A549 (cell line): ENCODE results near the gene VAV3. TPM values are rescaled to one million over a fixed set of nuclear protein-coding genes. Genes with fewer than 3 reads are reported as not detected.
"Not testable (repeated sequence)": the region's sequence is repeated elsewhere in the genome, so short reads cannot be mapped to it uniquely, and the experiment has no call there.

Experiments used
- ATAC-seq, 2 experiments: fragments of 200-7000 bp in 1 of 2; fragments of >200 bp in 1 of 2; cut with Nextera tagmentation in 1 of 2; cut with Tn5 transposase in 1 of 2; 3 replicates each; pipeline versions ENCODE4 v1.8.0 to v1.9.1; 2018 to 2020; ENCODE audit warnings: mild to moderate bottlenecking in 1 of 2, moderate library complexity in 1 of 2
- CTCF ChIA-PET: fragments of 300-600 bp; sonication (Branson Sonifier 250); formaldehyde crosslinking; extraction: SDS; loops from one replicate; lab custom pipeline; 2021; ENCODE audit warnings: antibody characterized with exemption, inconsistent platforms; lab: Yijun Ruan, JAX
- POLR2A ChIA-PET: fragments of 350-600 bp; formaldehyde crosslinking; extraction: SDS; loops from one replicate; lab custom pipeline; 2021; ENCODE audit warnings: antibody characterized with exemption, inconsistent platforms; lab: Yijun Ruan, JAX
- DNase-seq, 2 experiments: peaks; one replicate each; pipeline versions ENCODE4 v3.0.0 to v3.0.0-alpha.2; 2011 to 2016; ENCODE audit warnings: low read depth in 1 of 2, low spot score in 1 of 2
- FAIRE-seq: peaks from 2 replicates; lab custom pipeline; 2011; peaks lifted over from hg19 to GRCh38; lab: Jason Lieb, UNC
- H3K27ac ChIP-seq, 2 experiments: fragments of >200 bp; sonication (Bioruptor Twin); formaldehyde crosslinking; 3 replicates each; pipeline ENCODE4 v1.5.1; 2016 to 2017
- H3K4me1 ChIP-seq: fragments of >200 bp; sonication (Bioruptor Twin); formaldehyde crosslinking; 3 replicates; pipeline ENCODE4 v1.6.1; 2016
- H3K4me2 ChIP-seq: fragments of >200 bp; sonication (Bioruptor Twin); formaldehyde crosslinking; 3 replicates; pipeline ENCODE4 v1.6.1; 2016
- H3K4me3 ChIP-seq: fragments of >200 bp; sonication (Bioruptor Twin); formaldehyde crosslinking; 3 replicates; pipeline ENCODE4 v1.5.1; 2016
- H3K9me3 ChIP-seq: fragments of >200 bp; sonication (Bioruptor Twin); formaldehyde crosslinking; 3 replicates; pipeline ENCODE4 v1.6.1; 2016
- BCL3 ChIP-seq: fragments of >200 bp; sonication (Bioruptor Twin); formaldehyde crosslinking; IDR thresholded peaks from 3 replicates; pipeline ENCODE4 v1.6.1; 2016
- E2F6 ChIP-seq: IDR thresholded peaks from 2 replicates; pipeline ENCODE4 v1.6.1; 2012; ENCODE audit warnings: low read depth, borderline replicate concordance
- EP300 ChIP-seq, 2 experiments: fragments of >200 bp; sonication (Bioruptor Twin); formaldehyde crosslinking; IDR thresholded peaks; 2 replicates in 1 of 2; 3 replicates in 1 of 2; pipeline ENCODE4 v1.6.1; 2016 to 2017
- ESRRA ChIP-seq: fragments of 150-350 bp; IDR thresholded peaks from 2 replicates; pipeline ENCODE4 v1.6.1; 2014; ENCODE audit warnings: mild to moderate bottlenecking, low read length, borderline replicate concordance
- FOSB ChIP-seq: fragments of 250-450 bp; sonication (Bioruptor Pico); IDR thresholded peaks from 2 replicates; pipeline ENCODE4 v1.5.0; 2020; ENCODE audit warnings: mild to moderate bottlenecking, moderate library complexity
- HES2 ChIP-seq: fragments of >200 bp; sonication (Bioruptor Twin); formaldehyde crosslinking; IDR thresholded peaks from 2 replicates; pipeline ENCODE4 v1.6.1; 2016
- HEYL ChIP-seq: fragments of 250-450 bp; sonication (Bioruptor Pico); IDR thresholded peaks from 2 replicates; pipeline ENCODE4 v1.8.0; 2021; ENCODE audit warnings: mild to moderate bottlenecking, moderate library complexity
- JUNB ChIP-seq: fragments of >200 bp; sonication (Bioruptor Twin); formaldehyde crosslinking; IDR thresholded peaks from 2 replicates; pipeline ENCODE4 v1.6.1; 2016
- KDM5A ChIP-seq: fragments of 200-600 bp; sonication (generic); IDR thresholded peaks from 2 replicates; pipeline ENCODE4 v1.6.1; 2016; ENCODE audit warnings: antibody characterized with exemption, mild to moderate bottlenecking
- NPAS2 ChIP-seq: fragments of 250-450 bp; sonication (Bioruptor Pico); IDR thresholded peaks from 2 replicates; pipeline ENCODE4 v1.8.0; 2022; ENCODE audit warnings: mild to moderate bottlenecking, moderate library complexity, borderline replicate concordance
- PHF8 ChIP-seq: fragments of 200-600 bp; sonication (generic); IDR thresholded peaks from 2 replicates; pipeline ENCODE4 v1.6.1; 2016; ENCODE audit warnings: low read depth, mild to moderate bottlenecking, antibody characterized with exemption, moderate library complexity, borderline replicate concordance
- RAD21 ChIP-seq, 2 experiments: fragments of >200 bp in 1 of 2; sonication (Bioruptor Twin) in 1 of 2; formaldehyde crosslinking in 1 of 2; IDR thresholded peaks in 1 of 2; conservative IDR thresholded peaks in 1 of 2; 2 replicates in 1 of 2; 3 replicates in 1 of 2; pipeline ENCODE4 v1.6.1; 2012 to 2018; ENCODE audit warnings: inconsistent platforms in 1 of 2
- RARB ChIP-seq: fragments of 250-450 bp; sonication (Bioruptor Pico); IDR thresholded peaks from 2 replicates; pipeline ENCODE4 v1.8.0; 2021; ENCODE audit warnings: mild to moderate bottlenecking, moderate library complexity
- RCOR1 ChIP-seq: fragments of 150-350 bp; IDR thresholded peaks from 2 replicates; pipeline ENCODE4 v1.6.1; 2014; ENCODE audit warnings: antibody characterized with exemption, low read length, low read depth
- SREBF2 ChIP-seq: fragments of 450-650 bp; IDR thresholded peaks from 2 replicates; pipeline ENCODE4 v1.6.1; 2014; ENCODE audit warnings: mild to moderate bottlenecking, moderate library complexity
- TFCP2L1 ChIP-seq: fragments of 250-450 bp; sonication (Bioruptor Pico); IDR thresholded peaks from 2 replicates; pipeline ENCODE4 v1.5.0; 2021; ENCODE audit warnings: mild to moderate bottlenecking
- ZC3H11A ChIP-seq: fragments of 450-650 bp; IDR thresholded peaks from 2 replicates; pipeline ENCODE4 v1.6.1; 2014; ENCODE audit warnings: antibody characterized with exemption, mild to moderate bottlenecking
- ZFP36 ChIP-seq: fragments of 450-650 bp; IDR thresholded peaks from 2 replicates; pipeline ENCODE4 v1.6.1; 2014; ENCODE audit warnings: borderline replicate concordance; ENCODE audit not compliant: partially characterized antibody
- WGBS: methylation state at CpG from one replicate; pipeline ENCODE4 v1.1.6; 2017; ENCODE audit errors: missing lambda C conversion rate; 5-methylcytosine and 5-hydroxymethylcytosine counted together
- polyA plus RNA-seq, 4 experiments: library from polyadenylated mRNA; depleted of rRNA in 3 of 4; stranded (reverse); fragments of >200 nt; fragmentation: RNase III in 1 of 4; extraction: RNeasy Plus Mini Kit Qiagen cat#74134 plus additional on column Dnase treatment in 1 of 4; gene quantifications; 2 replicates in 3 of 4; 3 replicates in 1 of 4; pipeline ENCODE4 v1.2.3, GENCODE V29; 2011 to 2017

Gene VAV3
- polyA plus RNA-seq, 2 of the 4 experiments (the other 2 are of a cell fraction), result 12.8 to 22.7 TPM

GRCh38 chr1:108009603-108010195, 44.7 kb upstream of the VAV3 start:
- no peaks in the 10 kb centered on the region for H3K9me3 ChIP-seq
- CTCF ChIA-PET, result no interaction called here
- FAIRE-seq, result no peak
- POLR2A ChIA-PET, result interaction anchor here (1.1 kb wide), 1 partner anchor 16 kb away, joined by 6 read pairs; no protein-coding TSS in a partner anchor
- no peaks in the 10 kb centered on the region for H3K4me1 ChIP-seq
- no peak overlapping the region for H3K27ac ChIP-seq
- no peak overlapping the region for H3K4me3 ChIP-seq
- peak in 1 of 2 experiments; percentile 36; a peak in 1 of 6 replicates for ATAC-seq
- H3K4me2 ChIP-seq, result no peak overlapping the region
- TF ChIP-seq BCL3, result no peak
- no peak for TF ChIP-seq JUNB
- TF ChIP-seq KDM5A, result no peak
- no peak for TF ChIP-seq NPAS2 (CRISPR knock-in tag)
- TF ChIP-seq TFCP2L1 (CRISPR knock-in tag), result no peak
- TF ChIP-seq RAD21 (conservative IDR thresholded peaks at IDR 0.05 in 1 of 2, IDR thresholded peaks at IDR 0.05 in 1 of 2), result no peak
- no peak for TF ChIP-seq RARB (CRISPR knock-in tag)
- no peak for TF ChIP-seq E2F6
- TF ChIP-seq PHF8, result no peak
- no peak for DNase-seq

GRCh38 chr1:108007531-108007930, 42.6 kb upstream of the VAV3 start:
- DNase-seq (no peak), ATAC-seq (no peak), FAIRE-seq (no peak)
- CTCF ChIA-PET, result no interaction called here
- H3K4me2 ChIP-seq, result no peak overlapping the region
- no peak for TF ChIP-seq EP300 (IDR thresholded peaks at IDR 0.05)
- 2% methylated on average over 2 of the region's 2 CpGs for WGBS
- H3K27ac ChIP-seq, result no peak overlapping the region
- POLR2A ChIA-PET, result no interaction called here
- no peak overlapping the region for H3K4me3 ChIP-seq
- no peaks in the 10 kb centered on the region for H3K4me1 ChIP-seq
- H3K9me3 ChIP-seq, result no peaks in the 10 kb centered on the region

- POLR2A ChIA-PET, result no interaction called here
- no peak for ATAC-seq
- no peaks in the 10 kb centered on the region for H3K9me3 ChIP-seq
- no peak for FAIRE-seq
- CTCF ChIA-PET, result no interaction called here
- H3K4me2 ChIP-seq, result no peak overlapping the region
- 0% methylated on average over 1 of the region's 1 CpG for WGBS
- H3K4me1 ChIP-seq, result no peaks in the 10 kb centered on the region
- DNase-seq, result no peak
- H3K27ac ChIP-seq, result no peak overlapping the region
- no peak overlapping the region for H3K4me3 ChIP-seq
- TF ChIP-seq NPAS2 (CRISPR knock-in tag) (no peak), ZFP36 (no peak), ZC3H11A (no peak), SREBF2 (no peak), HES2 (no peak), HEYL (CRISPR knock-in tag) (no peak), KDM5A (no peak), FOSB (CRISPR knock-in tag) (no peak), ESRRA (no peak), RCOR1 (no peak)
Measured at GRCh38 chr1:108007070-108007469, 42.1 kb upstream of the VAV3 start.

- CTCF ChIA-PET, H3K4me3 ChIP-seq, FAIRE-seq, ATAC-seq, H3K4me1 ChIP-seq, DNase-seq, H3K9me3 ChIP-seq, H3K27ac ChIP-seq, H3K4me2 ChIP-seq, POLR2A ChIA-PET: not testable (repeated sequence)
- 29% methylated on average over 3 of the region's 3 CpGs for WGBS
Measured at GRCh38 chr1:108004919-108005318, 39.9 kb upstream of the VAV3 start.
